ENCODE results near the gene NSD1.
"Not testable (repeated sequence)": the region's sequence is repeated elsewhere in the genome, so short reads cannot be mapped to it uniquely, and the experiment has no call there.

The NSD1 gene

DNA sequence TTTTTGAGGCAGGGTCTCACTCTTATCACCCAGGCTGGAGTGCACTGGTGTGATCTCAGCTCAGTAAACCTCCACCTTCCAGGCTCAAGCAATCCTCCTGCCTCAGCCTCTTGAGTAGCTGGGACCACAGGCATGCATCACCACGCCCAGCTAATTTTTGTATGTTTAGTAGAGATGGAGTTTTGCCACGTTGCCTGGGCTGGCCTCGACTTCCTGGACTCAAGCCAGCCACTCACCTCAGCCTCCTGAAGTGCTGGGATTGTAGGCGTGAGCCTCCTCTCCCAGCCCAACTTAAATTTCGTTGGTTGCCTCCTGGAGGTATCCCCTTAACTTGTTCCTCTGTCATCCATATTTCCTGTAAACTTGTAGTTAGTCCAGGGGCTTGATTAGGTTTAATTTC lies 122.7 kb downstream of the NSD1 start:
- Mint-ChIP-seq H3K9me3 (no peaks in the 10 kb centered on the region), H3K36me3 (peaks cover 10% of the 10 kb centered on the region), H3K4me3 (no peak overlapping the region), H3K27ac (peak overlapping the region; percentile 49), H3K27me3 (no peaks in the 10 kb centered on the region), H3K4me1 (peaks cover 6% of the 10 kb centered on the region)

DNA sequence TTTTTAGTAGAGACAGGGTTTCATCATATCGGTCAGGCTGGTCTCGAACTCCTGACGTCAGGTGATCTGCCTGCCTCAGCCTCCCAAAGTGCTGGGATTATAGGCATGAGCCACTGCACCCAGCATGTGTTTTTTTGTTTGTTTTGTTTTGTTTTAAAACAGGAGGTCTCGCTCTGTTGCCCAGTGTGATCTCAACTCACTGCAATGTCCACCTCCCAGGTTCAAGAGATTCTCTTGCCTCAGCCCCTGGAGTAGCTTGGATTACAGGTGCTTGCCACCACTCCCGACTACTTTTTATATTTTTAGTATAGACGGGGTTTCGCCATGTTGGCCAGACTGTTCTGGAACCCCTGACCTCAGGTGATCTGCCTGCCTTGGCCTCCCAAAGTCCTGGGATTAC lies 125.1 kb downstream of the NSD1 start:
- not testable (repeated sequence) for H3K4me3 Mint-ChIP-seq, H3K27me3 Mint-ChIP-seq, H3K9me3 Mint-ChIP-seq, H3K36me3 Mint-ChIP-seq, H3K4me1 Mint-ChIP-seq, H3K27ac Mint-ChIP-seq

DNA sequence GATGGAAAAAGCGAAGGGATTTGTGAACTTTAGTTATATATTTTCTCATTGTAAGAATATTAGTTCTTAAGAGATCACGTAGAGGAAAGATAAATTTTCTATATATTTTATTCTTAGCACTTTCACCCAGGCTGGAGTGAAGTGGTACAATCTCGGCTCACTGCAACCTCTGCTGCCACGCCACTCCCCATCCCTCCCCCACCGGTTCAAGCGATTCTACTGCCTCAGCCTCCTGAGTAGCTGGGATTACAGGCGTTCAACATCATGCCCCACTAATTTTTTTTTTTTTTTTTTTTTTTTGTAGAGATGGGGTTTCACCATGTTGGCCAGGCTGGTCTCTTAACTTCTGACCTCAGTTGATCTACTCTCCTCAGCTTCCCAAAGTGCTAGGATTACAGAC lies 127.4 kb downstream of the NSD1 start:
- Mint-ChIP-seq H3K4me3 (no peak overlapping the region), H3K4me1 (peaks cover under 1% of the 10 kb centered on the region), H3K27ac (no peak overlapping the region), H3K9me3 (no peaks in the 10 kb centered on the region), H3K36me3 (peaks cover 6% of the 10 kb centered on the region), H3K27me3 (no peaks in the 10 kb centered on the region)

DNA sequence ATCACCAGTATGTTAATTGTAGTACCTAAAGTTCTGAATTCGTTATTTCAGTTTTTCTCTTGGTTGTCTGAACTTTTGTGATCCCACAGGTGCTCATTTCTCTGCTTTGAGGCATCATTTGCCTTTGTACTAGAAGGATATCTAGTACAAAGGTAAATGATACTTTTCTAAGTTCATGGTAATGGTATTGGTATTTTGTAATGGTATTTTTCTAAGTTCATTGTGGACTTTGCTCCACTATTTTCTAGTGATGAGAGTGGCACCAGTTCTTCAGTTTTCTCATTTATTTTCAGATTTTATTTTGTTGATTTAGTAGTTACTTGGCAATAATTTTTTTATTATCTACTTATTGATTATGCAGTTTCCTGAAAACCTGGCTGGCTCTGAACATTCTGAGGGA lies 127.9 kb downstream of the NSD1 start:
- Mint-ChIP-seq H3K27me3 (no peaks in the 10 kb centered on the region), H3K36me3 (peaks cover 8% of the 10 kb centered on the region), H3K27ac (peak overlapping the region; percentile 41), H3K9me3 (no peaks in the 10 kb centered on the region), H3K4me1 (no peaks in the 10 kb centered on the region), H3K4me3 (no peak overlapping the region)

DNA sequence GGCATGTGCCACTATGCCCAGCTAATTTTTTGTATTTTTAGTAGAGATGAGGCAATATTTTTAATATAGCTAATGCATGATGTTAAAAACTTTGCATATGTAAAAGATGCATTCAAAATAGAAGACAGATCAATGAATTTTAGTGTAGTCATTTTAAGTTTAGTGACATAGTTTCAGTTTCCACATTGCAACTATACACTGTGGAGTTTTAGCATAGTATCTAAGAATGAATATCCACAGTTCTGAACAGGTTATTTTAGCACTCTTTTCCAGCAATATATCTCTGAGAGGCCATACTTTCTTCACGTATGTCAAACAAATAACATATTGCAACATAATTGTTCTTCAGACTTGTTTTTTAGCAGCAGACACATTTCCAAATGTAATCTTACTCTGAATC lies 130.6 kb downstream of the NSD1 start:
- Mint-ChIP-seq H3K27ac (no peak overlapping the region), H3K27me3 (no peaks in the 10 kb centered on the region), H3K4me3 (no peak overlapping the region), H3K9me3 (no peaks in the 10 kb centered on the region), H3K4me1 (no peaks in the 10 kb centered on the region), H3K36me3 (peaks cover 10% of the 10 kb centered on the region)

DNA sequence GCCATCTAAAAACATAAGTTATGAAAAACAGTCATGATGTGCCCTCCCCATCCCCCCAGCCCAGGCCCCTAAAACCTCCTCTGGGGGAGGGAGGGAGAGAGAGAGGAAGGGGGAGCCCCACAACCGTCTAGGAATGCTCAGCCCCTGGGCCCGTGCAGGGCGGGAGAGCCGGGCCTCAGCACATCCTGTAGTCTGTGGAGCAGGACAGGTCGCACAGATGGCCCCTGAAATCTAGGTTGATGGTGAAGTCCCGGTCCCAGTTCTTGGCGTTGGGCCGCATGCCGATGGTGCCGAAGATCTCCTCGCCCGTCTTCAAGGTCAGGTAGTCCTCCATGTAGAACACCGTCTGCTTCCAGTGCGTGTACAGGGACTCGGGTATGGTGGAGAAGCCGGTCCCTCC lies 131.8 kb downstream of the NSD1 start:
- H3K36me3 Mint-ChIP-seq: peaks cover 8% of the 10 kb centered on the region
- H3K27me3 Mint-ChIP-seq: no peaks in the 10 kb centered on the region
- H3K4me3 Mint-ChIP-seq: no peak overlapping the region
- H3K27ac Mint-ChIP-seq: no peak overlapping the region
- no peaks in the 10 kb centered on the region for H3K4me1 Mint-ChIP-seq
- H3K9me3 Mint-ChIP-seq: no peaks in the 10 kb centered on the region

DNA sequence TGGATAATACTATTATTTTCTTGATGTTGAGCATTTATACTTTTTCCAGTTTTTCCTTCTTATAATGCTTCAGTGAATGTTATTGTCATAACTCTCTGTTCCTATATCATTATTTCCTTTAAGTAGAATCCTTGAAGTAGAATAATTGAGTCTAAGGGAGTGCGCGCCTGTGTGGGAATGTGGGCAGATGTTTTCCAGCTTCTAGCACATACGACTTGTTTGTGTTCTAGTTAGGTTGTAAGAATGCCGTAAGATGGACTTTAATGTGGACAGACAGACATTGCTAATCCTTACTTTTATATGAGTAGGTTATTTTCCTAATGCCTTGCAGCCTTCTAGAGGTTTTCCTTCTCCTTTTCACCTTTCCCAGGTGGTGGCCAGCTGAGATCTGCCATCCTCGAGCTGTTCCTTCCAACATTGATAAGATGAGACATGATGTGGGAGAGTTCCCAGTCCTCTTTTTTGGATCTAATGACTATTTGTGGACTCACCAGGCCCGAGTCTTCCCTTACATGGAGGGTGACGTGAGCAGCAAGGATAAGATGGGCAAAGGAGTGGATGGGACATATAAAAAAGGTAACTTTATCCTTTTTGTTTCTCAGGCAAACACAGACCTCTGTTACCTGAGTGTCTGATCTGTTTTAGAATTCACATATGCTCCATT lies 135.8 kb downstream of the NSD1 start:
- Mint-ChIP-seq H3K36me3 (peaks cover 9% of the 10 kb centered on the region), H3K27me3 (no peaks in the 10 kb centered on the region), H3K4me1 (no peaks in the 10 kb centered on the region), H3K9me3 (no peaks in the 10 kb centered on the region), H3K4me3 (no peak overlapping the region), H3K27ac (no peak overlapping the region)

DNA sequence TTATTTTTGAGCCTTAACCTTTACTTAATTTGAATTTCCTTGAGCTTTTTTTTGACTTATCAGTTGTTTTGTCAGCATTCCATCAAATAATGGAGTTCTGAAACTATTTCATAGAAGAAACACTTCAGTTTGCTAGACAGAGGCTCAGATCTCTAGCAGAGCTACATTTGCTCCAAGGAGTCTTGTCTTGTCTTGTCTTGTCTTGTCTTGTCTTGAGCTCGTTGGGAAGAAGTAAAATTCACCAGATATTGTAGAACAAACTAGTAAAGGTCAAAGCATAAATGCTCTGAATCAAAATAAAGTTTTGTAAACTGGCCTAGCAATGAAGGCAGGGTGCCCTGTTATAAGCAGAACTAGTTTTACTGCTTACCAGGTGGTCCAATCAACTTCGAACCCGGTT lies 136.4 kb downstream of the NSD1 start:
- H3K4me3 Mint-ChIP-seq: no peak overlapping the region
- no peak overlapping the region for H3K27ac Mint-ChIP-seq
- H3K4me1 Mint-ChIP-seq: no peaks in the 10 kb centered on the region
- H3K27me3 Mint-ChIP-seq: no peaks in the 10 kb centered on the region
- H3K9me3 Mint-ChIP-seq: no peaks in the 10 kb centered on the region
- H3K36me3 Mint-ChIP-seq: peaks cover 9% of the 10 kb centered on the region

DNA sequence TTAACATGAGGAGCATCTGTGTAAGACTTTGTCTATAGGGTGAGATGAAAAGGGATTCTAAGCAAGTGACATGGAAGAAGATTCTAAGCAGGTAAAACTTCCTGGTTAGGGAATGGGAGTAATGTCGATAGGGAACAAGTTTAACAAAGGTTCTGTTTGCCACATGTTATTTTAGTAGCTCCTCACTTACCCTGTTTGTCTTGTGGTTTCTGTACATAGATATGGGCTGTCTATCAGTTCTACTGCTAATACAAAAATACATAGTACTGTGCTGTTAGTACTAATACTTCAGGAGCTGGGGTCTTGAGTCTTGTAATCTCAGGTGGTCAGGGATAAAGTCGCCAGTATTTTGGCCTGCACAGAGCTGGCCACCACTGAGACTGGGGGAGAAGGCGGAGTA lies 137.1 kb downstream of the NSD1 start:
- Mint-ChIP-seq H3K4me3 (no peak overlapping the region), H3K4me1 (no peaks in the 10 kb centered on the region), H3K9me3 (no peaks in the 10 kb centered on the region), H3K27ac (no peak overlapping the region), H3K27me3 (no peaks in the 10 kb centered on the region), H3K36me3 (peaks cover 11% of the 10 kb centered on the region)

DNA sequence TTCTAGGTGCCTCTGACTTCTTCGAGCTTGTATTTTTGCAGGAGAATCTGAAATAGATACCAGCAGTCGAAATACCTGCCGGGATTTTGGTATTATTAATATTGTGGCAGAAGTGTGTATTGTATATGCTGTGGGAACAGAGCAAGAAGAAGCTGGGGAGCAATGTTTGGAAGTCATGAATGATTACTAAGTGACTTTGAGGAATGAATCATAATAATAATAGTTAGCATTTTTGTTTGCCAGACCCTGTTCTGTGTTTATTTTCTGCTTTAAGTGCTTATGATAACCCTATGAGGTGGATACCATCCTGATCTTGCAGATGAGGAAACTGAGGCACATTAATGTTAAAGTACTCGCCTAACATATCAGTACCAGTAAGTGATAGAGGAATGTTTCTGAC lies 137.5 kb downstream of the NSD1 start:
- no peaks in the 10 kb centered on the region for H3K27me3 Mint-ChIP-seq
- H3K4me1 Mint-ChIP-seq: no peaks in the 10 kb centered on the region
- H3K9me3 Mint-ChIP-seq: no peaks in the 10 kb centered on the region
- no peak overlapping the region for H3K4me3 Mint-ChIP-seq
- H3K36me3 Mint-ChIP-seq: peaks cover 11% of the 10 kb centered on the region
- H3K27ac Mint-ChIP-seq: no peak overlapping the region

DNA sequence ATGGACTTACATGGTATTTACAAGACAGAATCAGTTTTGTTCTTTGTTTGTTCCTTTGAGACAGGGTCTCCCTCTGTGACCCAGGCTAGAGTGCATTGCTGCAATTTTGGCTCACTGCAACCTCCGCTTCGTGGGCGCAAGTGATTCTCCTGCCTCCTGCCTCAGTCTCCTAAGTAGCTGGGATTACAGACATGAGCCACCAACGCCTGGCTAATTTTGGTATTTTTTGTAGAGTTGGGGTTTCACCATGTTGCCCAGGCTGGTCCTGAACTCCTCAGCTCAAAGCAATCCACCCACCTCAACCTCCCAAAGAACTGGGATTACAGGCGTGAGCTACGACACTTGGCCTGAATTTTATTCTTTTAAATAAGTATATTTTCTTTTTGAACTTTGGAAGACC lies 142.3 kb downstream of the NSD1 start:
- no peaks in the 10 kb centered on the region for H3K27me3 Mint-ChIP-seq
- no peaks in the 10 kb centered on the region for H3K9me3 Mint-ChIP-seq
- H3K4me3 Mint-ChIP-seq: no peak overlapping the region
- no peak overlapping the region for H3K27ac Mint-ChIP-seq
- peaks cover 7% of the 10 kb centered on the region for H3K36me3 Mint-ChIP-seq
- H3K4me1 Mint-ChIP-seq: peaks cover 3% of the 10 kb centered on the region

DNA sequence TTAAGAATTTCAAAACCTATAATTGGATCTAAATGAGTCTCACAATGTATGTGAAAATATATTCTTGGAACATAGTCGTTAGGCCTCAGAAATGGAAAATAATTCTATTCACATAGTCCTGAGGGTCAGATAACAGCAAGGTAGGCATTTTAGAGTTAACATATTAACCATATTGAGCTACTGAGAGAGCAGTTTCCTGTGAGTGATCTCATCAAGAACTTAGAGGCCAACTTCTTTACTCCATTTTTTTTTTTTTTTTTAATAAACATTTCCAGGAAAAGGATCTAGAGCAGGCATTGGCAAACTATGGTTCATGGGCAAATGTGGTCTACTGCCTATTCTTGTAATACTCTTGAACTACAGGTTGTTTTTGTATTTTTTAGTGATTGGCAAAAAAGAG lies 143.3 kb downstream of the NSD1 start:
- Mint-ChIP-seq H3K27ac (no peak overlapping the region), H3K4me3 (no peak overlapping the region), H3K4me1 (peaks cover 3% of the 10 kb centered on the region), H3K27me3 (no peaks in the 10 kb centered on the region), H3K9me3 (no peaks in the 10 kb centered on the region), H3K36me3 (peaks cover 7% of the 10 kb centered on the region)

DNA sequence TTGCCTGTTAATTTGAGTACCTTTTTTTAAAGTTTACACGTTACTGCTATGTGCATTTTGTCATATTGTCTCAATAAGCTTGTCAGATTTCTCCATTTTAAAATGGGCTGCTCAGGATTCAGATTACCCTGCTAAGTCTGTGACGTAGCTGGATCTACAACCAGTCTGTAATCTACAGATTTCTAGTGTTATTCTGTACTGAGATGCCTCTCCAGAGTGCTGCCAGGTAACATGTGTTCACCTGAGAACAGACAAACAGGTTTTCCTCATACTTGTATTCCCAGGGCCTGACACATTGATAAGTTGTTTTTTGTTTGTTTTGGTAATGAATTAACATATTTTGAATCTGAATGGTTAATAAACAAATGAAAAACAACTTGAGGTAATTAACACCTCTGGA lies 154.6 kb downstream of the NSD1 start:
- peaks cover 13% of the 10 kb centered on the region for H3K36me3 Mint-ChIP-seq
- no peaks in the 10 kb centered on the region for H3K9me3 Mint-ChIP-seq
- H3K27ac Mint-ChIP-seq: no peak overlapping the region
- no peaks in the 10 kb centered on the region for H3K27me3 Mint-ChIP-seq
- H3K4me3 Mint-ChIP-seq: no peak overlapping the region
- H3K4me1 Mint-ChIP-seq: no peaks in the 10 kb centered on the region

DNA sequence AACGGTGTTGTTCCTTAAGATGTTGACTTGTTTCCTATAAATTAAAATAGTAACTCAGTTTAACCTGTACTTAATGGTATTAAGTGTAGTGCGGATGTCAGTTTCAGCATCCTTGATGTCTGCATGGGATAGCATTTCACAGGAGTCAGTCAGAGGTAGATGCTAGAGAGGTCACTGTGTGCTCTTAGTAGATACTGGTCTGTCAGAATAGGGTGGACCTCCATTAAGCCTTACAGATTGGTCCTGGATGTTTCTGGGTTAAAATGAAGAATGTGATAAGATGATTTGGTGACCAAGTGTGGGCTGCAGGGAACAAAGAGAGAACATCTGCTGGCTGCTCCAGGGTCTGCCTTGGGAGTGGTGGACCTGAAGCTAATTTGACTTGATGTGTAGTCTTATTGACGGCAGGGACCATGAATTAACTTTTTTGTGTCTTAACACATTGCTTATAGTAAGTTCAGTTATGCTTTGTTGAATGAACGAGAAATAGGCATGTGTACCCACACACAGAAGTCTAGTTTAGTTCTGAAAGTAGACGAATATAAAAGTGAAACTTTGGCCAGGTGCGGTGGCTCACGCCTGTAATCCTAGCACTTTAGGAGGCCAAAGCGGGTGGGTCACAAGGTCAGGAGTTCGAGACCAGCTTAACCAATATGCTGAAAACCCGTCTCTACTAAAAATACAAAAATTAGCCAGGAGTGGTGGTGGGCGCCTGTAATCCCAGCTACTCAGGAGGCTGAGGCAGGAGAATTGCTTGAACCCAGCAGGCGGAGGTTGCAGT lies 157.4 kb downstream of the NSD1 start:
- Mint-ChIP-seq H3K9me3 (no peaks in the 10 kb centered on the region), H3K27me3 (no peaks in the 10 kb centered on the region), H3K27ac (peak overlapping the region; percentile 55), H3K36me3 (peaks cover 11% of the 10 kb centered on the region), H3K4me3 (no peak overlapping the region), H3K4me1 (peaks cover 8% of the 10 kb centered on the region)

DNA sequence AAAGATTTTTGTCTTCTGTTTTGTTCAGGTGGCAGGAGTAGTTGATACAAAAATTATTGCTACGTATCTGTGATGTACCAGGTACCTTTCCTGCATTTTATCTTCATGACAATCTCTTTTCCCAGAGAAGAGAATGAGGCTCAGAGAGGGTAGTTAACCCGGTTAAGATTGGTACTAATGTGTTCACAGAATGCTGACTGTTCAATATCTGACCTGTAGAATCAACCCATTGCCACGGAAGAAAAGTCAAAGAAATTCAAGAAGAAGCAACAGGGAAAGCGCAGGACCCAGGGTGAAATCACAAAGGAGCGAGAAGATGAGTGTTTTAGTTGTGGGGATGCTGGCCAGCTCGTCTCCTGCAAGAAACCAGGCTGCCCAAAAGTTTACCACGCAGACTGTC lies 158.2 kb downstream of the NSD1 start:
- H3K9me3 Mint-ChIP-seq: no peaks in the 10 kb centered on the region
- no peak overlapping the region for H3K4me3 Mint-ChIP-seq
- H3K4me1 Mint-ChIP-seq: peaks cover 15% of the 10 kb centered on the region
- no peaks in the 10 kb centered on the region for H3K27me3 Mint-ChIP-seq
- no peak overlapping the region for H3K27ac Mint-ChIP-seq
- peaks cover 10% of the 10 kb centered on the region for H3K36me3 Mint-ChIP-seq

DNA sequence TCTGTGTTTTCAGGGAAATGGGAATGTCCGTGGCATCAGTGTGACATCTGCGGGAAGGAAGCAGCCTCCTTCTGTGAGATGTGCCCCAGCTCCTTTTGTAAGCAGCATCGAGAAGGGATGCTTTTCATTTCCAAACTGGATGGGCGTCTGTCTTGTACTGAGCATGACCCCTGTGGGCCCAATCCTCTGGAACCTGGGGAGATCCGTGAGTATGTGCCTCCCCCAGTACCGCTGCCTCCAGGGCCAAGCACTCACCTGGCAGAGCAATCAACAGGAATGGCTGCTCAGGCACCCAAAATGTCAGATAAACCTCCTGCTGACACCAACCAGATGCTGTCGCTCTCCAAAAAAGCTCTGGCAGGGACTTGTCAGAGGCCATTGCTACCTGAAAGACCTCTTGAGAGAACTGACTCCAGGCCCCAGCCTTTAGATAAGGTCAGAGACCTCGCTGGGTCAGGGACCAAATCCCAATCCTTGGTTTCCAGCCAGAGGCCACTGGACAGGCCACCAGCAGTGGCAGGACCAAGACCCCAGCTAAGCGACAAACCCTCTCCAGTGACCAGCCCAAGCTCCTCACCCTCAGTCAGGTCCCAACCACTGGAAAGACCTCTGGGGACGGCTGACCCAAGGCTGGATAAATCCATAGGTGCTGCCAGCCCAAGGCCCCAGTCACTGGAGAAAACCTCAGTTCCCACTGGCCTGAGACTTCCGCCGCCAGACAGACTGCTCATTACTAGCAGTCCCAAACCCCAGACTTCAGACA lies 160.4 kb downstream of the NSD1 start:
- Mint-ChIP-seq H3K4me3 (no peak overlapping the region), H3K27me3 (no peaks in the 10 kb centered on the region), H3K9me3 (no peaks in the 10 kb centered on the region), H3K27ac (no peak overlapping the region), H3K4me1 (peaks cover 22% of the 10 kb centered on the region), H3K36me3 (peaks cover 7% of the 10 kb centered on the region)

Data from activated naive CD4-positive, alpha-beta T cell treated with anti-CD3 and anti-CD28 coated beads, Interleukin-2, amount 50 U/mL, for 24 hours (primary cell).